Neural cell (in vitro differentiated cells): ENCODE measurements around the gene KIF13A.

Experiments used
- EP300 ChIP-seq: fragments of 450-650 bp; conservative IDR thresholded peaks from 2 replicates; pipeline ENCODE4 v1.6.1; 2014; ENCODE audit warnings: antibody characterized with exemption, mild to moderate bottlenecking, moderate library complexity; ENCODE audit not compliant: poor library complexity, severe bottlenecking
- EZH2 ChIP-seq: fragments of 200-600, 300-800 bp; shearing (Covaris generic), sonication (generic); IDR thresholded peaks from 2 replicates; pipeline ENCODE4 v1.6.1; 2014; ENCODE audit warnings: antibody characterized with exemption, low read length, borderline replicate concordance, mild to moderate bottlenecking; ENCODE audit not compliant: insufficient read depth, poor library complexity, severe bottlenecking
- POLR2AphosphoS5 ChIP-seq: IDR thresholded peaks from 2 replicates; pipeline ENCODE4 v1.6.1; 2012
- RAD21 ChIP-seq: fragments of 450-650 bp; conservative IDR thresholded peaks from 2 replicates; pipeline ENCODE4 v1.6.1; 2014; ENCODE audit warnings: antibody characterized with exemption, mild to moderate bottlenecking, moderate library complexity
- SMC3 ChIP-seq: fragments of 450-650 bp; conservative IDR thresholded peaks from 2 replicates; pipeline ENCODE4 v1.6.1; 2014; ENCODE audit warnings: antibody characterized with exemption, mild to moderate bottlenecking, moderate library complexity; ENCODE audit not compliant: poor library complexity
- TF ChIP-seq, protein P1 (sequence below): fragments of 450-650 bp; IDR thresholded peaks from 2 replicates; pipeline ENCODE4 v1.5.1; 2014; ENCODE audit warnings: antibody characterized with exemption, mild to moderate bottlenecking, moderate library complexity; ENCODE audit not compliant: poor library complexity, severe bottlenecking
- TF ChIP-seq, protein P2 (sequence below): IDR thresholded peaks from 2 replicates; pipeline ENCODE4 v1.6.1; 2012; ENCODE audit warnings: borderline replicate concordance

DNA sequence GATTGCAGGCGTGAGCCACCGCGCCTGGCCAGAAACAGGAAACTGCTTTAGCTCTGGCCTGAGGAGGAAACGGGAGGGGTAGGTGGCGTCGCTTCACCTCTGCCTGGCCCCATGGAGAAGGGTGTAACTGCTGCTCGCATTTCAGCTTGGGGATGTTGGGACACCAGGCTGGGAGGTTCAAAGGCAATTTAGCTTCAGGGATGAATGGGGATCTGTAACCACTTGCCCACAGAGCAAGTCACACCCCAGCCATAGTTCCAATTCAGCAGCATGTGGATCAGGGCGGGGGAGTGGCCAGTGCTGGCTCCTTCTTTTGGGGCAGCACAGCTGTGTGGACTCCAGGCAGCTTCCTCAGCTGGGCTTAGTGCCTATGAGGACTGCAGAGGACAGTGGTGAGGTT is 245.9 kb downstream of the KIF13A start:
- TF ChIP-seq, protein P1, sequence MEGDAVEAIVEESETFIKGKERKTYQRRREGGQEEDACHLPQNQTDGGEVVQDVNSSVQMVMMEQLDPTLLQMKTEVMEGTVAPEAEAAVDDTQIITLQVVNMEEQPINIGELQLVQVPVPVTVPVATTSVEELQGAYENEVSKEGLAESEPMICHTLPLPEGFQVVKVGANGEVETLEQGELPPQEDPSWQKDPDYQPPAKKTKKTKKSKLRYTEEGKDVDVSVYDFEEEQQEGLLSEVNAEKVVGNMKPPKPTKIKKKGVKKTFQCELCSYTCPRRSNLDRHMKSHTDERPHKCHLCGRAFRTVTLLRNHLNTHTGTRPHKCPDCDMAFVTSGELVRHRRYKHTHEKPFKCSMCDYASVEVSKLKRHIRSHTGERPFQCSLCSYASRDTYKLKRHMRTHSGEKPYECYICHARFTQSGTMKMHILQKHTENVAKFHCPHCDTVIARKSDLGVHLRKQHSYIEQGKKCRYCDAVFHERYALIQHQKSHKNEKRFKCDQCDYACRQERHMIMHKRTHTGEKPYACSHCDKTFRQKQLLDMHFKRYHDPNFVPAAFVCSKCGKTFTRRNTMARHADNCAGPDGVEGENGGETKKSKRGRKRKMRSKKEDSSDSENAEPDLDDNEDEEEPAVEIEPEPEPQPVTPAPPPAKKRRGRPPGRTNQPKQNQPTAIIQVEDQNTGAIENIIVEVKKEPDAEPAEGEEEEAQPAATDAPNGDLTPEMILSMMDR = no peak
- no peak for TF ChIP-seq EZH2
- TF ChIP-seq SMC3 = no peak
- no peak for TF ChIP-seq EP300
- TF ChIP-seq, protein P2, sequence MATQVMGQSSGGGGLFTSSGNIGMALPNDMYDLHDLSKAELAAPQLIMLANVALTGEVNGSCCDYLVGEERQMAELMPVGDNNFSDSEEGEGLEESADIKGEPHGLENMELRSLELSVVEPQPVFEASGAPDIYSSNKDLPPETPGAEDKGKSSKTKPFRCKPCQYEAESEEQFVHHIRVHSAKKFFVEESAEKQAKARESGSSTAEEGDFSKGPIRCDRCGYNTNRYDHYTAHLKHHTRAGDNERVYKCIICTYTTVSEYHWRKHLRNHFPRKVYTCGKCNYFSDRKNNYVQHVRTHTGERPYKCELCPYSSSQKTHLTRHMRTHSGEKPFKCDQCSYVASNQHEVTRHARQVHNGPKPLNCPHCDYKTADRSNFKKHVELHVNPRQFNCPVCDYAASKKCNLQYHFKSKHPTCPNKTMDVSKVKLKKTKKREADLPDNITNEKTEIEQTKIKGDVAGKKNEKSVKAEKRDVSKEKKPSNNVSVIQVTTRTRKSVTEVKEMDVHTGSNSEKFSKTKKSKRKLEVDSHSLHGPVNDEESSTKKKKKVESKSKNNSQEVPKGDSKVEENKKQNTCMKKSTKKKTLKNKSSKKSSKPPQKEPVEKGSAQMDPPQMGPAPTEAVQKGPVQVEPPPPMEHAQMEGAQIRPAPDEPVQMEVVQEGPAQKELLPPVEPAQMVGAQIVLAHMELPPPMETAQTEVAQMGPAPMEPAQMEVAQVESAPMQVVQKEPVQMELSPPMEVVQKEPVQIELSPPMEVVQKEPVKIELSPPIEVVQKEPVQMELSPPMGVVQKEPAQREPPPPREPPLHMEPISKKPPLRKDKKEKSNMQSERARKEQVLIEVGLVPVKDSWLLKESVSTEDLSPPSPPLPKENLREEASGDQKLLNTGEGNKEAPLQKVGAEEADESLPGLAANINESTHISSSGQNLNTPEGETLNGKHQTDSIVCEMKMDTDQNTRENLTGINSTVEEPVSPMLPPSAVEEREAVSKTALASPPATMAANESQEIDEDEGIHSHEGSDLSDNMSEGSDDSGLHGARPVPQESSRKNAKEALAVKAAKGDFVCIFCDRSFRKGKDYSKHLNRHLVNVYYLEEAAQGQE = no peak
- no peak for TF ChIP-seq POLR2AphosphoS5
- no peak for TF ChIP-seq RAD21
